ENCODE data around the gene RNF112.
"Not testable (repeated sequence)": the region's sequence is repeated elsewhere in the genome, so short reads cannot be mapped to it uniquely, and the experiment has no call there.

Gene RNF112

DNA sequence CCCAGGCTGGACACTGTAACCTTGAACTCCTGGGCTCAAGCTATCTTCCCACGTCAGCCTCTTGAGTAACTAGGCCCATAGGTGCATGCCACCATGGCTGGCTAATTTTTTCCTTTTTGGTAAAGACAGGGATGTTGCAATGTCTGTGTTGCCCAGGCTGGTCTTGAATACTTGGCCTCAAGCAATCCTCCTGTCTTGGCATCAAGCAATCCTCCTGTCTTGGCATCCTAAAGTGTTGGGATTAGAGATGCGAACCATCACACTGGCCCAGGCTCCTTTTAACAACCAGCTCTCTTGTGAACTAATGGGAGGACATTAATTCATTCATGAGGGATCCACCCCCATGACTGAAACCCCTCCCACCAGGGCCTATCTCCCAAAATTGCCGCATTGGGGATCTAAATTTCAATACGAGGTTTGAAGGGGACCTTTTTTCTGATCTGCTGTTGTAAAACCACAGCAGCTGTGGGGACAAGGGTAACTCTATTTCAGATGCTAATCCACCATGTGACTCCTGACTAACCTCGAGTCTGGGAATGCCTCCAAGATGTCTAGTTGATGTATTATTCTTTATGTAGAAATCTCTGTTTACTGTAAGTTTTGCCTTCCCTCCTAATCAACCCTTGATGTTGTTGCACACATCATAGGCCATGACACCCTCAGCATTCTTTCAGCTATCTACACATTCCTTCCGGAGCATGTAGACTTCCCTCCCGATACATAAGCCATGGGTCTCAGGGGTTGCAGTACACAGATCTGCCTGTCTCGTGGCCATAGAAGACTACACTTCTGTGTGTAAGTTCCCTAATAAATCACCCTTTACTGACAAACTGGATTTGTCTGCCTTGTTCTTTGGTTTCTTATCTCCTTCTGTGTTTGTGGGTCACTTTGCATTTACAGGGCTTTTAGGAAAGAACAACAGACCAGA, 37.6 kb downstream of the RNF112 start:
- DNase-seq (ENCODE audit: low spot score) = no peak

GRCh38 chr17:19449656-19450055, 38.6 kb downstream of the RNF112 start:
- DNase-seq (ENCODE audit: low spot score) = no peak

DNA sequence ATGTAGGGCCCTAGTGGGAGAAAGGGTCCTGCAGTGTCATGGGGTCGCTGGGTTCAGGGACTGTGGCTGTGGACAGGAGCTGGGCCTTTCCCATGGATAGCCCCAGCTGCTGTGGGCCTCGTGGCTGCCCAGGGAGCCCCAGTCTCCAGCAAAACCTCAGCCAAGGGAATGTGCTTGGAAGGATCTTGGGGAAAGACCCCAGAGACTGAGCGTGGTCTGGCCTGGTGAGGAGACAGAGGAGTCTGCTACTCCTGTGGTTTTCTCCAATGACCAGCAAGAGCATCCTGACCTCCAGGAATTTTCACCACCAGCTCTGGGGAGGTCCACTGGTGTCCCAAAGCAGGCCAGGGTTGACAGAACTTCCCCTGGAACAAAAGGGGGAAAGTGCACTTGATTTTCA, 42.3 kb downstream of the RNF112 start:
- DNase-seq (ENCODE audit: low spot score) = no peak

DNA sequence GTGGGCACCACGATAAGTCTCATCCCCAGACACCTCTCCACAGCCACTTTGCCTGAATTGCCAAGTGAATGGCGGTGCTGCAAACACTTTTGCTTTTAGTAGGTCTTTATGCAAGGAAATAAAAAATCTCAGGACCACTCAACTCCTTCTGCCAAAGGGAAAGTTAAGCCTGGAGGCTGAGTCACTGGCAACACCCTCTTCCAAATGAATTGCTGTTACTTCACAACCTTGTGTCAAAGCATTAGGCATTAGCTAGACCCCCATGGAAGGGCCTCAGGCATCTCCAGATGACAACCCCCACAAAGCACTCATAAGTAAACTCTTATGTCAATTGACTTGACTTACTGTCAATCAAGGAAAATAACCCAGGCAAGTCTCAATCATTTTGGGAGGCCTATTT, 43.0 kb downstream of the RNF112 start:
- DNase-seq (ENCODE audit: low spot score) = no peak

GRCh38 chr17:19456016-19456927, 45.2 kb downstream of the RNF112 start:
- DNase-seq (ENCODE audit: low spot score) = no peak

DNA sequence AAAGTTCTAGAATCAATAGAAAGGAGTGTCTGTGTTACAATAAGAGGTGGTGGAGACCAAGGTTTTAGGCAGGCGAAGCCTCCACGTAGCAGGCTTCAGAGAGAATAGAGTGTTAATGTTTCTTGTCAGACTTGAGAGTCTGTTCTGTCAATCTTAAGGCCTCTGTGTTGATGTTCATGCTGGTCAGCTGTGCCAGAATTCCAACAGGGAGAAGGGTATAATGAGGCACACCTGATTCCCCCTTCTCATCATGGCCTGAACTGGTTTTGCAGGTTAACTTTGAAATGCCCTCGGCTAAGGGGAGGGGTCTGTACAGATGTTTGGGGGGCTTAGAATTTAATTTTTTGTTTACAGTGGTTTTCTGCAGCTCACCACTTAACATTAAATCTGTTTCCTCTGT, 46.0 kb downstream of the RNF112 start:
- no peak for DNase-seq (ENCODE audit: low spot score)

DNA sequence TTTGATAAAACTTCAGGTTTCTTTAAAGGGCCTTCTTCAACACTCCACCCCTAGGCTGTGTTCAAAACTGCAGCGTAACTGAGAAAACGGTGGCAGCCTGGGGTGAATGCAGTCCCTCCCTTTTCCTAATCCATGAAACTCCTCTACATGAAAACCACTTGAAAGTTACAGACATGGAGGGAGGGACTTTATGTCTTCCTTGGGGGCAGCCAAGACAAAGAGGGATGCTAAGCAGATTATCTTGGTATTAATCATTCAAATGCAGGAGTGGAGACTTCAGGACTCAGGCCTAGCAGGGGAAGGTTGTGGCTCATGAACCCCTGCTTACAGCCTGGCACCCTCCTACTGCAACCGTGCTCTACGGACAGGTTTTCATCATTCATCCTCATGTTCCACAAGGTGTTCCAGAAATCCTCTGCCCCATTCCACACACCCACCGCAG, 46.8 kb downstream of the RNF112 start:
- no peak for DNase-seq (ENCODE audit: low spot score)

DNA sequence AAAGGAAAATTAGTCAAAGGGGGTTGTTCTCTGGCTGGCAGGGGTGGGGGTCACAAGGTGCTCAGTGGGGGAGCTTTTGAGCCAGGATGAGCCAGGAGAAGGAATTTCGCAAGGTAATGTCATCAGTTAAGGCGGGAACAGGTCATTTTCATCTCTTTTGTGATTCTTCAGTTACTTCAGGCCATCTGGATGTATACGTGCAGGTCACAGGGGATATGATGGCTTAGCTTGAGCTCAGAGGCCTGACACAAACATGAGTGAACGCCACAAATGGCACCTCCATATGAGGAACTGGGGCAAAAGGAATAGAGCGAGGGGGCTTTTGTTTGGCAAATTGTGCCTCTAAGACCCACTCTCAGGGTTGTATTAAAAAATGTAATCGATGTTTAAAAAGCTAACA, 47.4 kb downstream of the RNF112 start:
- DNase-seq (ENCODE audit: low spot score) = not testable (repeated sequence)

GRCh38 chr17:19459018-19459655, 48.1 kb downstream of the RNF112 start:
- DNase-seq (ENCODE audit: low spot score) = not testable (repeated sequence)

DNA sequence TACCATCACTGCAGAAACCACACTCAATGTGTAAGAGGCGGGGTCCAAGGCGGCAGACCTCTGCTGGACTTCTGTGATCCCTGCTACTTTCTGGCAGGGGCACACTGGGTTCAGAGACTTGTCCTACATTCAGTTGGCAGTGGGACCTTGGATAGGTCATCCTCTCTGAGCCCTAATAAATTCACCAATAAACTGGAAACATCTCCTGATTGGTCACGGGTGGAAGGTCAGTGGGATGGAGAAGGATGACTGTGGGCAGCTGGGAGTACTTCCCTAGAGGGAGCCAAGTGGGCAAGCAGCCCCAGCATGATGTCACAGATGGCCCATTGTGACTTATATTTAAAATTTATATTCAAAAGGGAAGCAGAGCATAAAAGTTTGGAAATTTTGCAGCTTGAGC, 49.7 kb downstream of the RNF112 start:
- no peak for DNase-seq (ENCODE audit: low spot score)

- no peak for DNase-seq (ENCODE audit: low spot score)
These were observed 50.1 kb downstream of the RNF112 start for GRCh38 chr17:19461116-19461515.

DNA sequence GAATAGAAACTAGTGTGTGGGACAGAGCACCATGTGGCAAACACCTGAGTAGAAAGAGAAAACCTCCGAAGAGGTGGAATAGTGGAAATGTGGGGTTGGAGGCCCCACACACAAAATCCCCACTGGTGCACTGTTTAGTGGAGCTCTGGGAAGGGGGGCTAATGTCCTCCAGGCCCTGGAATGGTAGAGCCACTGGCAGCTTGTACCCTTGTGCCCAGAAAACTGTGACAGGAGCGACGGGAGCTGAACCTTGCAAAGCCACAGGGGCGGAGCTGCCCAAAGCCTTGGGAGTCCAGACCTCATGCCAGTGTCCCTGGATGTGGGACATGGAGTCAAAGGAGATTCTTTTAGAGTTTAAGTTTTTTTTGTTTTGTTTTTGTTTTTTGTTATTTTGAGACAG, 50.6 kb downstream of the RNF112 start:
- DNase-seq (ENCODE audit: low spot score) = no peak

- DNase-seq (ENCODE audit: low spot score) = not testable (repeated sequence)
These were observed 51.5 kb downstream of the RNF112 start for GRCh38 chr17:19462456-19463035.

GRCh38 chr17:19464031-19465026, 53.3 kb downstream of the RNF112 start:
- no peak for DNase-seq (ENCODE audit: low spot score)
